HG03108 (cell line): ENCODE data around the gene VPS26B.
"Not testable (repeated sequence)": the region's sequence is repeated elsewhere in the genome, so short reads cannot be mapped to it uniquely, and the experiment has no call there.

Experiments
- ATAC-seq: cut with Tn5 transposase; IDR thresholded peaks from one replicate; pipeline ENCODE4 v1.9.1; 2021; ENCODE audit warnings: moderate library complexity; ENCODE audit not compliant: unreplicated experiment

VPS26B gene

GRCh38 chr11:134277183-134278001, 52.9 kb downstream of the VPS26B start:
- ATAC-seq: no peak

- ATAC-seq: no peak
These were observed 53.9 kb downstream of the VPS26B start for GRCh38 chr11:134278356-134278755.

GRCh38 chr11:134281635-134282034, 57.2 kb downstream of the VPS26B start:
- ATAC-seq: not testable (repeated sequence)

GRCh38 chr11:134282121-134283045, 57.9 kb downstream of the VPS26B start:
- ATAC-seq: no peak

- ATAC-seq: no peak
These were observed 59.2 kb downstream of the VPS26B start for GRCh38 chr11:134283461-134284230.

- ATAC-seq: not testable (repeated sequence)
These were observed 59.9 kb downstream of the VPS26B start for GRCh38 chr11:134284349-134284748.

- no peak for ATAC-seq
These were observed 63.1 kb downstream of the VPS26B start for GRCh38 chr11:134287561-134287960.

GRCh38 chr11:134288486-134288885, 64.0 kb downstream of the VPS26B start:
- no peak for ATAC-seq

- no peak for ATAC-seq
These were observed 64.7 kb downstream of the VPS26B start for GRCh38 chr11:134289167-134289566.

- ATAC-seq: no peak
These were observed 65.3 kb downstream of the VPS26B start for GRCh38 chr11:134289789-134290188.

- ATAC-seq: no peak
These were observed 66.2 kb downstream of the VPS26B start for GRCh38 chr11:134290646-134291045.

GRCh38 chr11:134291196-134291595, 66.7 kb downstream of the VPS26B start:
- ATAC-seq: no peak

GRCh38 chr11:134292661-134293060, 68.2 kb downstream of the VPS26B start:
- no peak for ATAC-seq

GRCh38 chr11:134293119-134294113, 68.9 kb downstream of the VPS26B start:
- ATAC-seq: no peak

GRCh38 chr11:134294664-134295063, 70.2 kb downstream of the VPS26B start:
- no peak for ATAC-seq
